Cerebellar cortex (tissue), 1 donor: ENCODE measurements around the gene RGS14.

Experiments used
- DNase-seq: peaks from one replicate; pipeline ENCODE4 v3.0.0-alpha.2; 2015; ENCODE audit warnings: low spot score

Gene RGS14

GRCh38 chr5:177357459-177358351 is at the start of gene RGS14:
Gene RGS14 (plus strand): TSS chr5:177357924. CDS start chr5:177358025, 101 bp downstream.
- DNase-seq = no peak

GRCh38 chr5:177308740-177309139 is 49.0 kb upstream of the RGS14 start:
- no peak for DNase-seq

- DNase-seq = peak; percentile 85
Observed at GRCh38 chr5:177309351-177310191, 48.2 kb upstream of the RGS14 start.

DNA sequence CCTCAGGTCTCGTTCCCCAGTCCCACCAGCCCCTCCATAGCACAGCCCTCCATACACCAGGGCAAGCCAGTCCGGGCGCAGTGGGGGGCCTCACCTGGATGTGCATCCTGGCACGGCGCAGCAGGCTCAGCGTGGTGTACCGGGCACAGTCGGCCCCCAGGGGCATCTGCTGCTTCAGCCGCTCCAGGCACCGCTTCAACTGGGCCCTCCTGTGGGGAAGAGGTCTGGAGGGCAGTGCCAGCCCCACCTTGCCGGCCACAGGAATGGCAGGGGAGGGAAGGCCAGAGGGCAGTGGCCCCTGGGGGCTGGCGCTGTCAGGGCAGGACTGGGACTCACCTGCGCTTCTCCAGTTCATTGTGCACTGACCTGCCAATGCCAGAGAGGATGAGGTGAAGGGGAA is 47.4 kb upstream of the RGS14 start:
- DNase-seq = no peak

- no peak for DNase-seq
Observed at GRCh38 chr5:177310757-177311391, 46.9 kb upstream of the RGS14 start.

GRCh38 chr5:177311392-177311722 is 46.4 kb upstream of the RGS14 start:
- DNase-seq = no peak

GRCh38 chr5:177311723-177312648 is 45.7 kb upstream of the RGS14 start, which contains the start of gene MXD3:
Gene MXD3 (minus strand): TSS chr5:177311898. CDS start chr5:177311830, 68 bp downstream.
- DNase-seq = peak; percentile 96

DNA sequence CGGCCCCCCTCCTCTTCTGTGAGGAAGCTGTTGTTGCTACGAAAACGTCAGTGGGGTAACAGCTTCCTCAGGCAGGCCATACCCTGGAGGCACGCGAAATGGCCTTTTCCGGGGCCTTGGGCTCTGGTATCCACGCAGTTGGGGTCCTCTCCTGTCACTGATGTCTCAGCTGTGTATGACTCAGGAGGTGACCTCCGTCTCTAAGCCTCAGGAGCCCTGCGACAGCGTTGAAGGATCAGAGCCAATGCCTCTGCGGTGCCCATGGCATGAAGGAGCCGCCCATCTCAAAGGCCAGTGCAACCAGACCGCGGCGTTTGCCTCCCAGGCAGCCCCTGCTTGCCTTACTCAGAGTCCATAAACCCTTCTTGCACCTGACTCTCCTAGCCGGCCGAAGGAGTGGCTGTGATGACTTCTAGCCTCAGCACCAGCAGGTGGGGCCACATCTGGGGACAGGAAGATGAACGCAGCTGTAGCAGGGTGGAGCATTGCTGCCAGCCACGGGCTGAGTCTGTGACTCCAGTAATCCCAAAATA is 45.0 kb upstream of the RGS14 start:
- DNase-seq = no peak

GRCh38 chr5:177313561-177314259 is 44.0 kb upstream of the RGS14 start:
- no peak for DNase-seq

DNA sequence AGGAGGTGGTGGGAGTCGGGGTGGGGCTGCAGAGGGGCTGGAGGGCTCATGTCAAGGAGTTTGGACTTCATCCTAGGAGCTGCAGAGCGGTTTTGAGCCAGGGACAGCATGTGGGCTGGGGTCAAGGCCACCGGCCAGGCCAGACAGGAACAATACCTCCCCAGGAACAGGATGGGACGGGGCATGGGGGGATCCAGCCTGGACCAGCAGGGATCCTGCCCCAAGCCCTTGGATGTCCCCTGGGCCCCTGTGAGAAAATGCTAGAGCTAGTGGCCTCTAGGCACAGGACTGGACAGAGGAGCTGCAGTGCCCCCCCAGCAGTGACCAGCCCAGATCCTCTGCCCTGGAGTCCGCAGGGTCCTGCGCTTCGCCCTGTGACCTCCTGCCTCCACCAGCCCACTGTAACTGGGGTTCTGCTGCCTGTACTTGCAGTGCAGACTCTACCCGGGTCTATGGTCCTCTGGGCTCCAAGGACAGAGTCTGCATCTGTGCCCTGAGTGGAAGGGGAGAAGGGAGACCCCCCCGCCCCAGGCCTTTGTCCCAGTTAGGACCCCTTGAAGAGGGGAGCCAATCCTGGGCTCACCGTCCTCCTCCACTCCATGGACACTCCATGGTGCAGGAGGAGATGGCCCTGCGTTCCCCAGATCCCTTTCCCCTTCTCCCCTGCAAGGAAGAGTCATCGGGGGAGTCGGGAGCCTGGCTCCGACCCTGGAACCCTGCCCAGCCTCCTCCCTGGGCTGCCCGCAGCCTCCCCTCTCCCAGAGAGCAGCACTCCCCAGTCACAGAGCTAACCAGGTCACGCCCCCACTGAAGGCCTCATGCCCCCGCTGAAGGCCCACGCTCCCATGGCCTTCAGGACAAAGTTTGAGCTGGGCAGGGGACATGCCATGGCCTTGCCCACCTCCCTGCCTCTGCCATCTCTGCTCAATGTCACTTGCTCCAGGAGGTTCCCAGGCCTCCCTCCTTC is 43.1 kb upstream of the RGS14 start:
- no peak for DNase-seq

- DNase-seq = no peak
Observed at GRCh38 chr5:177315411-177315810, 42.3 kb upstream of the RGS14 start.

- no peak for DNase-seq
Observed at GRCh38 chr5:177316005-177316404, 41.7 kb upstream of the RGS14 start.

DNA sequence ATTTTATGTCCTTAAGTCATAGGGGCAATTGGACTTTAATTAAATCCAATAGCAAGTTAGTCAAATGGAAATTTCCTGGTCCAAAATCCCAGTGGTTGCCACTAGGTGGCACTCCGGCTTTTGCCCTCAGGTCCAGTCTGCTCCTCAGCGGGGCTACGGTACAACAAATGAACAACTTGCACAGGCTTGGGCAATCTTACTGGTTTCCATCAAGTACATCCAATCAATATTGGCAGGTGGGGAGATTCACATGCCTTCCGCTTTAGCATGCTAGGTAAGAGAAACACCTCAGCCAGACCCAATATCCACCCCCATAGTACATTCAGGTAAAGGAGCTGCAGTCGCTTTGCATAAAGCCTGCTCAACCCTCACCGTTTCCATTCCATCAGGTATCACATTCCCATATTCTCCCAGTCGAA is 39.8 kb upstream of the RGS14 start:
- peak; percentile 86 for DNase-seq

GRCh38 chr5:177319913-177320588 is 37.7 kb upstream of the RGS14 start:
- DNase-seq = no peak

DNA sequence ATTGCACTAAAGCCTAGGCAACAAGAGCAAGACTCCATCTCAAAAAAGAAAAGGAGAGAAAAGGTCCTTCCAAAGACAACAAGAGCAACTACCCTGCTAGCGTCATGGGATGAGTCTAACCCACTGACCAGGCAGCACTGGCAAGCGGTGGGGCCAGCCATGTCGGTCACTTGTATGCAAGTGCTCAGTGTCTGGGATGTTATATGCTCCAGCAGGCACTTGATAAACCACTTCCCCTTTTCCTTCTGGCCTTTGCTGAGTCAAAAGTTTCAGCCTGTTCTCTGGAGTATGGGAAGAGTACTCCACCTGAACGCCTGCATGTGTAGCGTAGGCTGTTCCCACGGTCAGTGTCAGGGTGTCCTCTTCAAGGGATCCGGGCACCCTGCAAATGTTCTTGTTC is 36.8 kb upstream of the RGS14 start:
- no peak for DNase-seq

GRCh38 chr5:177325868-177326381 is 31.8 kb upstream of the RGS14 start:
- DNase-seq = no peak

DNA sequence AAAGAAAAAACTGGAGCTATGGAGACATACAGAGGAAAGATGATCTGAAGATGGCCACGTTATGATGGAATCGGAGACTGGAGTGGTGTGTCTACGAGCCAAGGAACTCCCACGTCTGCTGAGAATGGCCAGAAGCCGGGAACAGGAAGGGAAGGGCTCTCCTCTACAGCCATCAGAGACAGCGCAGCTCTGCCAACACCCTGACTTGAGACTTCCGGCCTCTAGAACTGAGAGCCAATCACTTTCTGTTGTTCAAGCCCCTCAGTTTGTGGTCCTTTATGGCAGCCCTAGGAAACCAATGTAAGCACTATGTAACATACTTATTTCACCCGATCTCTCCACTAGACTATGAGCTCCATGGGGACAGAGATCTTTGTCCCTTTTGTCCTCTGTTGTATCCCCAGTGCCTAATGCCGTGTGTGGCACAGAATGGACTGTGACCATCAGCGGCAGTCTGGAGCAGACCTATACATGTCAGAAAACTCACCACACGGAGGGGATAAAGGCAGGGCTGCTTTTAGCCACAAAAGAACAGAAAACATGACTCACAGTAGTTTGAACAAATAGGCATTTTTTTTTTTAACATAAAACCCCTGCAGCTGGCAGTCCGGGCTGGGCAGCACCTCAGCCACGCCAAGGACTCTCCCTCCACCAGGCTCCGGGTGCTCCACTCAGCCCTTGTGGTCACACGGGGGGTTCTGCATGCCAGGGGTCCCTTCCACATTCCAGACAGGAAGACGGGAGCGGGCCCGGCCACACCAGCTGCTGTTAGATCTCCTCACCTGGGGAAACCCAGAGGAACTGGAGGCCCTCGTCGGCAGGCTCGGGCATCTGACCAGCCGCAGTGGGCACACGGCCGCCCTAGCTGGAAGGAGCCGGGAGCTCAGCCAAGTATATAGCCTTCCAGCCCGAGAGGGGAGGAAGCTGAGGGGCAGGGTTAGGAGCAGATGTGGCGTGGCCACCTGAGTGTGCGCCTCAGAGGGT is 29.9 kb upstream of the RGS14 start:
- no peak for DNase-seq
